CD1c-positive myeloid dendritic cell (primary cell): ENCODE data around the gene C22orf31.

Source experiments
- DNase-seq: peaks from one replicate; pipeline ENCODE4 v3.0.0-alpha.2; 2016; ENCODE audit errors: extremely low spot score

C22orf31 gene

GRCh38 chr22:29029202-29030000 is 32.2 kb downstream of the C22orf31 start:
- DNase-seq, result no peak

GRCh38 chr22:29028468-29028867 is 33.2 kb downstream of the C22orf31 start:
- DNase-seq, result no peak

- no peak for DNase-seq
Observed at GRCh38 chr22:29026579-29026978, 35.1 kb downstream of the C22orf31 start.

- DNase-seq, result no peak
Observed at GRCh38 chr22:29023172-29023796, 38.3 kb downstream of the C22orf31 start.

GRCh38 chr22:29022101-29022817 is 39.4 kb downstream of the C22orf31 start:
- DNase-seq, result no peak

- no peak for DNase-seq
Observed at GRCh38 chr22:29018293-29019189, 43.1 kb downstream of the C22orf31 start.

GRCh38 chr22:29016067-29016938 is 45.3 kb downstream of the C22orf31 start:
- no peak for DNase-seq

- DNase-seq, result no peak
Observed at GRCh38 chr22:29014773-29015172, 46.9 kb downstream of the C22orf31 start.

GRCh38 chr22:29014293-29014692 is 47.3 kb downstream of the C22orf31 start:
- no peak for DNase-seq

GRCh38 chr22:29012952-29013351 is 48.7 kb downstream of the C22orf31 start:
- DNase-seq, result no peak

GRCh38 chr22:29012101-29012433 is 49.6 kb downstream of the C22orf31 start:
- no peak for DNase-seq

GRCh38 chr22:29011240-29012100 is 50.2 kb downstream of the C22orf31 start:
- DNase-seq, result no peak

- no peak for DNase-seq
Observed at GRCh38 chr22:29009148-29009547, 52.5 kb downstream of the C22orf31 start.
